Fibroblast of lung (primary cell): Measurements from ENCODE around the gene RHOB. TPM values are rescaled to one million over a fixed set of nuclear protein-coding genes. Genes with fewer than 3 reads are reported as not detected.

Experiments used
- DNase-seq, 2 donors: peaks; one replicate each; pipeline versions ENCODE4 v3.0.0 to v3.0.0-alpha.2; 2010; ENCODE audit warnings: low read depth in 2 of 2
- H2AFZ ChIP-seq: 2 replicates; pipeline ENCODE4 v1.5.1; 2012; ENCODE audit warnings: low read length, control low read depth, inconsistent platforms
- H3K27ac ChIP-seq: 2 replicates; pipeline ENCODE4 v1.5.1; 2011; ENCODE audit warnings: low read length, control low read depth; ENCODE audit not compliant: insufficient read depth
- H3K27me3 ChIP-seq: 2 replicates; pipeline ENCODE4 v1.5.1; 2011; ENCODE audit warnings: mild to moderate bottlenecking, low read length; ENCODE audit not compliant: control insufficient read depth, insufficient read depth
- H3K36me3 ChIP-seq: 2 replicates; pipeline ENCODE4 v1.5.1; 2011; ENCODE audit warnings: low read length; ENCODE audit not compliant: control insufficient read depth, insufficient read depth
- H3K4me1 ChIP-seq: 2 replicates; pipeline ENCODE4 v1.5.1; 2011; ENCODE audit warnings: low read length; ENCODE audit not compliant: control insufficient read depth, insufficient read depth; ENCODE audit errors: extremely low read depth
- H3K4me2 ChIP-seq: 2 replicates; pipeline ENCODE4 v1.5.1; 2011; ENCODE audit warnings: low read length, control low read depth; ENCODE audit not compliant: insufficient read depth; ENCODE audit errors: extremely low read depth
- H3K4me3 ChIP-seq, 4 experiments: fragments of 200-600 bp in 1 of 4; sonication (generic) in 1 of 4; replicated peaks in 1 of 4; 2 replicates each; pipeline ENCODE4 v1.5.1; 2011 to 2016; ENCODE audit warnings: low read length in 4 of 4, low read depth in 3 of 4, mild to moderate bottlenecking in 3 of 4, control low read depth in 2 of 4, inconsistent platforms in 1 of 4, mixed read lengths in 1 of 4; ENCODE audit not compliant: insufficient read depth in 1 of 4; ENCODE audit errors: control extremely low read depth in 1 of 4
- H3K79me2 ChIP-seq: 2 replicates; pipeline ENCODE4 v1.5.1; 2012; ENCODE audit warnings: mild to moderate bottlenecking, low read length, inconsistent platforms; ENCODE audit not compliant: control insufficient read depth, insufficient read depth
- H3K9ac ChIP-seq: 2 replicates; pipeline ENCODE4 v1.5.1; 2011; ENCODE audit warnings: mild to moderate bottlenecking, low read length, control low read depth; ENCODE audit not compliant: insufficient read depth
- H3K9me3 ChIP-seq: 2 replicates; pipeline ENCODE4 v1.5.1; 2012; ENCODE audit warnings: low read depth, low read length; ENCODE audit not compliant: control insufficient read depth, insufficient read depth
- H4K20me1 ChIP-seq: 2 replicates; pipeline ENCODE4 v1.5.1; 2011; ENCODE audit warnings: low read length; ENCODE audit not compliant: control insufficient read depth, insufficient read depth; ENCODE audit errors: extremely low read depth
- EZH2 ChIP-seq: IDR thresholded peaks from 2 replicates; pipeline ENCODE4 v1.5.1; 2012; ENCODE audit warnings: low read length, control low read depth, mild to moderate bottlenecking; ENCODE audit errors: missing control alignments
- polyA plus RNA-seq, 2 donors: library from polyadenylated mRNA; depleted of rRNA in 1 of 2; stranded (reverse) in 1 of 2; unstranded in 1 of 2; fragments of >200 nt; gene quantifications; 2 replicates each; pipeline ENCODE4 v1.2.1, GENCODE V29; 2011 to 2012; ENCODE audit warnings: missing spikeins in 1 of 2
- total RNA-seq: library from RNA; depleted of rRNA; stranded (reverse); fragments of >200 nt; gene quantifications from 2 replicates; pipeline ENCODE4 v1.2.1, GENCODE V29; 2014
- TF ChIP-seq, protein P1 (sequence below), 2 donors: IDR thresholded peaks in 1 of 2; conservative IDR thresholded peaks in 1 of 2; 1 replicate in 1 of 2; 2 replicates in 1 of 2; pipeline ENCODE4 v1.5.1; 2011 to 2012; ENCODE audit warnings: low read length in 2 of 2, control low read depth in 1 of 2, inconsistent platforms in 1 of 2, low read depth in 1 of 2, mild to moderate bottlenecking in 1 of 2

RHOB gene
- total and polyA plus RNA-seq, 2 donors (not counting 1 experiment from before 2014, with no cell fraction given): 113 to 171 TPM

- Histone ChIP-seq H3K36me3 (no peaks in the 10 kb centered on the region), H3K9me3 (no peaks in the 10 kb centered on the region), H3K9ac (no peak overlapping the region), H3K79me2 (no peaks in the 10 kb centered on the region), H2AFZ (no peak overlapping the region), H3K4me2 (peak overlapping the region; percentile 62), H4K20me1 (no peaks in the 10 kb centered on the region), H3K4me1 (peaks cover 55% of the 10 kb centered on the region), H3K27ac (peak overlapping the region; percentile 6), H3K4me3 (no peak overlapping the region), H3K27me3 (no peaks in the 10 kb centered on the region)
- no peak for DNase-seq
- no peak for TF ChIP-seq EZH2
- TF ChIP-seq, protein P1, sequence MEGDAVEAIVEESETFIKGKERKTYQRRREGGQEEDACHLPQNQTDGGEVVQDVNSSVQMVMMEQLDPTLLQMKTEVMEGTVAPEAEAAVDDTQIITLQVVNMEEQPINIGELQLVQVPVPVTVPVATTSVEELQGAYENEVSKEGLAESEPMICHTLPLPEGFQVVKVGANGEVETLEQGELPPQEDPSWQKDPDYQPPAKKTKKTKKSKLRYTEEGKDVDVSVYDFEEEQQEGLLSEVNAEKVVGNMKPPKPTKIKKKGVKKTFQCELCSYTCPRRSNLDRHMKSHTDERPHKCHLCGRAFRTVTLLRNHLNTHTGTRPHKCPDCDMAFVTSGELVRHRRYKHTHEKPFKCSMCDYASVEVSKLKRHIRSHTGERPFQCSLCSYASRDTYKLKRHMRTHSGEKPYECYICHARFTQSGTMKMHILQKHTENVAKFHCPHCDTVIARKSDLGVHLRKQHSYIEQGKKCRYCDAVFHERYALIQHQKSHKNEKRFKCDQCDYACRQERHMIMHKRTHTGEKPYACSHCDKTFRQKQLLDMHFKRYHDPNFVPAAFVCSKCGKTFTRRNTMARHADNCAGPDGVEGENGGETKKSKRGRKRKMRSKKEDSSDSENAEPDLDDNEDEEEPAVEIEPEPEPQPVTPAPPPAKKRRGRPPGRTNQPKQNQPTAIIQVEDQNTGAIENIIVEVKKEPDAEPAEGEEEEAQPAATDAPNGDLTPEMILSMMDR (conservative IDR thresholded peaks at IDR 0.05 in 1 of 2, IDR thresholded peaks at IDR 0.05 in 1 of 2; ENCODE audit: low read depth in 1 of 2, low read length in 2 of 2): no peak
Measured at GRCh38 chr2:20421336-20421987, 25.4 kb upstream of the RHOB start.

- no peaks in the 10 kb centered on the region for H4K20me1 ChIP-seq
- TF ChIP-seq, protein P1 (conservative IDR thresholded peaks at IDR 0.05 in 1 of 2, IDR thresholded peaks at IDR 0.05 in 1 of 2; ENCODE audit: low read depth in 1 of 2, low read length in 2 of 2): no peak
- TF ChIP-seq EZH2: no peak
- peak overlapping the region; percentile 54 for H3K27ac ChIP-seq
- peak; percentile 87 to 98 for DNase-seq
- H3K4me2 ChIP-seq: peak overlapping the region; percentile 62
- no peaks in the 10 kb centered on the region for H3K36me3 ChIP-seq
- H3K4me1 ChIP-seq: peaks cover 55% of the 10 kb centered on the region
- H3K27me3 ChIP-seq: no peaks in the 10 kb centered on the region
- no peaks in the 10 kb centered on the region for H3K79me2 ChIP-seq
- H2AFZ ChIP-seq: no peak overlapping the region
- no peak overlapping the region for H3K9ac ChIP-seq
- H3K9me3 ChIP-seq: no peaks in the 10 kb centered on the region
- H3K4me3 ChIP-seq: peak overlapping the region in 1 of 4 experiments; percentile 22
Measured at GRCh38 chr2:20421988-20422370, 24.9 kb upstream of the RHOB start.

- Histone ChIP-seq H4K20me1 (no peaks in the 10 kb centered on the region), H3K79me2 (no peaks in the 10 kb centered on the region), H3K27ac (peak overlapping the region; percentile 54), H3K4me1 (peaks cover 55% of the 10 kb centered on the region), H3K4me3 (peak overlapping the region in 1 of 4 experiments; percentile 25), H3K36me3 (no peaks in the 10 kb centered on the region), H2AFZ (no peak overlapping the region), H3K27me3 (no peaks in the 10 kb centered on the region), H3K4me2 (peak overlapping the region; percentile 62), H3K9me3 (no peaks in the 10 kb centered on the region), H3K9ac (no peak overlapping the region)
- DNase-seq: peak in 1 of 2 donors; percentile 89
- no peak for TF ChIP-seq EZH2
- TF ChIP-seq, protein P1 (conservative IDR thresholded peaks at IDR 0.05 in 1 of 2, IDR thresholded peaks at IDR 0.05 in 1 of 2; ENCODE audit: low read depth in 1 of 2, low read length in 2 of 2): peak; percentile 30 to 44
Measured at GRCh38 chr2:20422402-20423271, 24.2 kb upstream of the RHOB start.
